Transverse colon (tissue), 3 donors: ENCODE results near the gene GSK3B.

Experiments
- POLR2A ChIP-seq: fragments of 450-650 bp; IDR thresholded peaks from one replicate; pipeline ENCODE4 v1.6.1; 2016; ENCODE audit warnings: antibody characterized with exemption, mild to moderate bottlenecking, moderate library complexity
- TF ChIP-seq, protein P1 (sequence below), 5 experiments: fragments of 200-600 bp in 3 of 5; fragments of 450-650 bp in 2 of 5; sonication (generic) in 3 of 5; IDR thresholded peaks; 1 replicate in 2 of 5; 2 replicates in 3 of 5; pipeline ENCODE4 v1.5.1; 2016 to 2017; ENCODE audit warnings: antibody characterized with exemption in 5 of 5, inconsistent platforms in 3 of 5, mild to moderate bottlenecking in 2 of 5, moderate library complexity in 1 of 5

DNA sequence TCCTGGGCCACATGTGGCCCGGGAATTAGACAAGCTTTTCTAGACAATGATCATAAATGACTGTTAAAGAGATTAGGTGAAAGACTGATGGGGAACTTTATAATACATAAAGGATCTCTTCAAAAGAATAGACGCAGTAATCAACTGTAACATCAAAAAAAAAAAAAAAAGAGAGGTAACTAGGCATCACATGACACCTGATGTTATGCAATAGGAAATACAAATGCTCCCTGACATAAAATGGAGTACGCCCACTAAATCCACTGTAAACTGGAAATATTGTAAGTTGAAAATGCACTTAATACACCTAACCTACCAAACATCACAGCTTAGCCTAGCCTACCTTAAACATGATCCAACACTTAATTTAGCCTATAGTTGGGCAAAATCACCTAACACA is 27.2 kb downstream of the GSK3B start:
- no peak for TF ChIP-seq POLR2A
- TF ChIP-seq, protein P1, sequence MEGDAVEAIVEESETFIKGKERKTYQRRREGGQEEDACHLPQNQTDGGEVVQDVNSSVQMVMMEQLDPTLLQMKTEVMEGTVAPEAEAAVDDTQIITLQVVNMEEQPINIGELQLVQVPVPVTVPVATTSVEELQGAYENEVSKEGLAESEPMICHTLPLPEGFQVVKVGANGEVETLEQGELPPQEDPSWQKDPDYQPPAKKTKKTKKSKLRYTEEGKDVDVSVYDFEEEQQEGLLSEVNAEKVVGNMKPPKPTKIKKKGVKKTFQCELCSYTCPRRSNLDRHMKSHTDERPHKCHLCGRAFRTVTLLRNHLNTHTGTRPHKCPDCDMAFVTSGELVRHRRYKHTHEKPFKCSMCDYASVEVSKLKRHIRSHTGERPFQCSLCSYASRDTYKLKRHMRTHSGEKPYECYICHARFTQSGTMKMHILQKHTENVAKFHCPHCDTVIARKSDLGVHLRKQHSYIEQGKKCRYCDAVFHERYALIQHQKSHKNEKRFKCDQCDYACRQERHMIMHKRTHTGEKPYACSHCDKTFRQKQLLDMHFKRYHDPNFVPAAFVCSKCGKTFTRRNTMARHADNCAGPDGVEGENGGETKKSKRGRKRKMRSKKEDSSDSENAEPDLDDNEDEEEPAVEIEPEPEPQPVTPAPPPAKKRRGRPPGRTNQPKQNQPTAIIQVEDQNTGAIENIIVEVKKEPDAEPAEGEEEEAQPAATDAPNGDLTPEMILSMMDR (IDR thresholded peaks at IDR 0.05), result no peak
